Mesothelial cell of epicardium (in vitro differentiated cells): Measurements from ENCODE around the gene PLA2R1. TPM values are rescaled to one million over a fixed set of nuclear protein-coding genes. Genes with fewer than 3 reads are reported as not detected.

Experiments used
- DNase-seq, 2 experiments: peaks; one replicate each; pipeline ENCODE4 v3.0.0; 2021; ENCODE audit warnings: low spot score in 2 of 2; ENCODE audit not compliant: unreplicated experiment in 2 of 2
- H3K27ac Mint-ChIP-seq: 2 replicates; pipeline ENCODE4 v1.8.0; 2021; ENCODE audit warnings: mixed read lengths
- H3K27me3 Mint-ChIP-seq: 2 replicates; pipeline ENCODE4 v1.8.0; 2021; ENCODE audit warnings: low read depth, mixed read lengths
- H3K36me3 Mint-ChIP-seq: 2 replicates; pipeline ENCODE4 v1.8.0; 2021; ENCODE audit warnings: mixed read lengths
- H3K4me1 Mint-ChIP-seq: 2 replicates; pipeline ENCODE4 v1.8.0; 2021; ENCODE audit warnings: mixed read lengths
- H3K4me3 Mint-ChIP-seq: 2 replicates; pipeline ENCODE4 v1.8.0; 2021; ENCODE audit warnings: mild to moderate bottlenecking, moderate library complexity, mixed read lengths
- H3K9me3 Mint-ChIP-seq: 2 replicates; pipeline ENCODE4 v1.8.0; 2021; ENCODE audit warnings: mixed read lengths
- CTCF ChIP-seq: fragments of 200-600 bp; sonication (generic); IDR thresholded peaks from one replicate; pipeline ENCODE4 v1.5.0; 2021; ENCODE audit warnings: antibody characterized with exemption; ENCODE audit not compliant: unreplicated experiment
- total RNA-seq: library from RNA; stranded (reverse); gene quantifications from 3 replicates; pipeline ENCODE4 v1.2.1, GENCODE V29; 2021

The PLA2R1 gene
- total RNA-seq, 1 donor from 2014 or later = 14.8 TPM

DNA sequence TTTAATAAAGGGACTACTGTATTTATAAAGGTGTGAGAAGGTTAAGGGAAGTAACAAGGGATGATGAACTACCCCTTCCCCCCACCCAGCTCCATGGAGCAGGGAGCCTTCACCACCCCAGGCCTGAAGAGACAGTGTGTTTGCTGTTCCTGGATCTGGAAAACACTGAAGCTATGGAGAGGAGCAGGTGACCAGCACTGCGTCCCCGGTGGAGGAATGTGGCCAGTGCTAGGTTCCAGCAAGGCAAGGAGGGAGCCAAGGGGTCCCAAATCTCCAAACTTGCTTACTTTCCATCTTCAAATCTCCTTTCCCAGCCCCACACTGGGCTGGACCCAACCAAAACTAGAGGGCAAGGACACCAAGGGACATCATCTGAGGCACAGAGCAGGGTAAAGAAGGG is 135.7 kb downstream of the PLA2R1 start:
- H3K4me1 Mint-ChIP-seq = peaks cover 19% of the 10 kb centered on the region
- H3K9me3 Mint-ChIP-seq = peaks cover 18% of the 10 kb centered on the region

DNA sequence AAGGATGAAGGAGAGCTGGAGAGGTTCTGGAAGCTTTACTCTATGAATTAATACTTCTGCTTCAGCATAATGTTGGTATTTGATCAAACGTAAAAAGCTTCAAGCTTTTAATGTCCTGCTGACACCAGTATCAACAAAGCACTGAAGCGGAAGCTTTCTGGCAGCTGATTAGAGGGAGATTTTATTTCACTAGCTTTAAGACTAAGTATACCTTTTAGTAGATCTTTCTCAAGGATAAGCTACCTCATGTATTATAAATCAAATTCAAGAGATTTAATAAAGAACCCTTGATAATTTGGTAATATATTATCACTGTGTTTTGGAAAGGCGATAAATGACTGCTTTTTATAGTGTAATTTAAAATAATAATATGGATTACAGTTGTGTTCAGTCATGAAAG is 136.4 kb downstream of the PLA2R1 start:
- peaks cover 18% of the 10 kb centered on the region for H3K9me3 Mint-ChIP-seq
- peaks cover 26% of the 10 kb centered on the region for H3K4me1 Mint-ChIP-seq
- no peak for TF ChIP-seq CTCF
- no peak overlapping the region for H3K4me3 Mint-ChIP-seq
- H3K27ac Mint-ChIP-seq = peak overlapping the region; percentile 10
- H3K27me3 Mint-ChIP-seq = peaks cover 2% of the 10 kb centered on the region
- peaks cover 12% of the 10 kb centered on the region for H3K36me3 Mint-ChIP-seq
- no peak for DNase-seq

More for the DNA sequence above, 135.7 kb downstream of the PLA2R1 start:
- no peak overlapping the region for H3K4me3 Mint-ChIP-seq
- H3K27me3 Mint-ChIP-seq = peaks cover 2% of the 10 kb centered on the region
- no peak for DNase-seq
- no peak for TF ChIP-seq CTCF
- H3K36me3 Mint-ChIP-seq = peaks cover 12% of the 10 kb centered on the region
- peak overlapping the region; percentile 25 for H3K27ac Mint-ChIP-seq

GRCh38 chr2:159922563-159922962 is 139.9 kb downstream of the PLA2R1 start:
- no peak for DNase-seq
- TF ChIP-seq CTCF = no peak
- Mint-ChIP-seq H3K27ac (no peak overlapping the region), H3K27me3 (peaks cover 2% of the 10 kb centered on the region), H3K4me1 (peaks cover 41% of the 10 kb centered on the region), H3K36me3 (no peaks in the 10 kb centered on the region), H3K4me3 (no peak overlapping the region), H3K9me3 (peaks cover 4% of the 10 kb centered on the region)

DNA sequence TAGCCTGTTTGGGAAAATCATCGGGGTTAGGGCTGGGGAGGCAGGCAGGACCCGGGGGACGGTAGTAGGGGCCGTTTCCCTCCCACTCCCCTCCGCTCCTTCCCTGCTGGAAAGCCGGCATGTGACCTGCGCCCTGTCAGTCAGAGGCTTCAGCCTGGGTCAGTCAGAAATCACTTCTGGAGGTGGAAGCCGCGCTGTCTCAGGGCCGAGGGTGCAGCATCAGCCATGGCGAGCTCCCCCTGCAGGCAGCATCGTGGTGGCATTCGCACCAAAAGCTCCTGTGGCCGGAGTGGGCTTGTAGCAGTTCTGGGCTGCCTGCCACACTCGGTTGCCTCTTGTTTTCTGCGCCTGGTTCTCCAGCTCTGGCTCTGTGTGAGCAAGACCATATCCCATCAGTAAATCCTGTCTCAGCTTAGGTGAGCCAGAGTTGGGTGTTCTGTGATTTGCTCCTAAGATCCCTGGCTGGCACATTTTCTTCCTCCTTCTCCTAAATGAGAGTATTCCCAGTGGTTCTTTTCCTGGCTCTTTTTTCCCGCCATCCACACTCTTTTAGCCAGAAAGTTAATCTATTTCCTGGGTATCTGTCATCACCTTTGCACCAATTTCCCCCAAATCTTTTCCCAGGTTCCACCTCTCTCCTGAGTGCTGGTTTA is 140.5 kb downstream of the PLA2R1 start:
- H3K4me1 Mint-ChIP-seq = peaks cover 41% of the 10 kb centered on the region
- H3K9me3 Mint-ChIP-seq = peaks cover 4% of the 10 kb centered on the region
- TF ChIP-seq CTCF = peak; percentile 48
- H3K27ac Mint-ChIP-seq = no peak overlapping the region
- H3K36me3 Mint-ChIP-seq = no peaks in the 10 kb centered on the region
- no peak overlapping the region for H3K4me3 Mint-ChIP-seq
- H3K27me3 Mint-ChIP-seq = peaks cover 2% of the 10 kb centered on the region
- DNase-seq = peak; percentile 58 to 80

DNA sequence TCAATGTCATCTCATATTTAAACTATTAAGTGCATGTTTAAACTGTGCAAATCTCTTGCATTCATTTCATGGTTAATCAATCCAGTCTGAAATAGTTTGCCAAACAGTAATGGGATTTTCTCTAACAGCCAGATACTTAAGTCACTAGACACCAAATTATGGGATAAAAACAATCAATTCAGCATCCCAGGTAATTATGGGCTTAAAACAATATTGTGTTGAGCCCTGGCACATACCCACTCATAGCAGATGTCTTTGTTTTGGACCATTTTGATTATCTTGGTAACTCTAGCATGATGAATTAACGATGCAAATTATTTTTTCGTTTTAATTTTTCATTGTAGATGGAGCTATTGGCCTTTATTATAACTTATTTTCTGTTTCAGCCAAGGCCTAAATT is 145.9 kb downstream of the PLA2R1 start:
- H3K9me3 Mint-ChIP-seq = no peaks in the 10 kb centered on the region
- DNase-seq = no peak
- H3K27me3 Mint-ChIP-seq = no peaks in the 10 kb centered on the region
- peaks cover 20% of the 10 kb centered on the region for H3K4me1 Mint-ChIP-seq
- H3K27ac Mint-ChIP-seq = no peak overlapping the region
- TF ChIP-seq CTCF = no peak
- no peaks in the 10 kb centered on the region for H3K36me3 Mint-ChIP-seq
- no peak overlapping the region for H3K4me3 Mint-ChIP-seq
